GM03348 (cell line): ENCODE measurements around the gene TREM2.
"Not testable (repeated sequence)": the region's sequence is repeated elsewhere in the genome, so short reads cannot be mapped to it uniquely, and the experiment has no call there.

Experiments
- DNase-seq: peaks from one replicate; pipeline ENCODE4 v3.0.0; 2012; ENCODE audit warnings: low spot score

TREM2 gene

GRCh38 chr6:41162687-41163418 is at the start of gene TREM2:
Gene TREM2 (minus strand): TSS chr6:41163116. CDS start chr6:41163082, 34 bp downstream.
- DNase-seq = no peak

- no peak for DNase-seq
Measured at GRCh38 chr6:41209547-41210320, 46.8 kb upstream of the TREM2 start.

GRCh38 chr6:41208439-41209106 is 45.7 kb upstream of the TREM2 start:
- no peak for DNase-seq

GRCh38 chr6:41204156-41204555 is 41.2 kb upstream of the TREM2 start:
- DNase-seq = no peak

- DNase-seq = no peak
Measured at GRCh38 chr6:41201764-41202173, 38.9 kb upstream of the TREM2 start.

GRCh38 chr6:41200901-41201763 is 38.2 kb upstream of the TREM2 start, which contains the start of gene TREML2:
Gene TREML2 (minus strand): TSS chr6:41201149. CDS start chr6:41201008, 141 bp downstream.
- DNase-seq = no peak

- DNase-seq = no peak
Measured at GRCh38 chr6:41200296-41200900, 37.5 kb upstream of the TREM2 start.

- DNase-seq = no peak
Measured at GRCh38 chr6:41199552-41200246, 36.8 kb upstream of the TREM2 start.

GRCh38 chr6:41197234-41197633 is 34.3 kb upstream of the TREM2 start:
- DNase-seq = no peak

- no peak for DNase-seq
Measured at GRCh38 chr6:41194386-41194785, 31.5 kb upstream of the TREM2 start.

- no peak for DNase-seq
Measured at GRCh38 chr6:41193884-41194283, 31.0 kb upstream of the TREM2 start.

- no peak for DNase-seq
Measured at GRCh38 chr6:41193171-41193734, 30.3 kb upstream of the TREM2 start.

GRCh38 chr6:41191569-41191968 is 28.7 kb upstream of the TREM2 start:
- DNase-seq = peak; percentile 57

GRCh38 chr6:41190791-41191190 is 27.9 kb upstream of the TREM2 start:
- no peak for DNase-seq

- no peak for DNase-seq
Measured at GRCh38 chr6:41189967-41190366, 27.1 kb upstream of the TREM2 start.

GRCh38 chr6:41189046-41189445 is 26.1 kb upstream of the TREM2 start:
- not testable (repeated sequence) for DNase-seq

GRCh38 chr6:41187924-41188886 is 25.3 kb upstream of the TREM2 start:
- no peak for DNase-seq

GRCh38 chr6:41186031-41186562 is 23.2 kb upstream of the TREM2 start:
- DNase-seq = no peak

GRCh38 chr6:41184761-41185160 is 21.8 kb upstream of the TREM2 start:
- DNase-seq = no peak
